Measurements from ENCODE around the gene GUSB. TPM values are rescaled to one million over a fixed set of nuclear protein-coding genes. Genes with fewer than 3 reads are reported as not detected.

The GUSB gene
- total RNA-seq, 3 donors from 2014 or later: 27.7 to 35.2 (median 33.8) TPM

GRCh38 chr7:65988084-65988483 is 6.1 kb upstream of the GUSB start:
- Histone ChIP-seq H3K4me3 (no peak overlapping the region), H3K27ac (no peak overlapping the region), H3K4me1 (no peaks in the 10 kb centered on the region), H3K9me3 (no peaks in the 10 kb centered on the region), H3K36me3 (no peaks in the 10 kb centered on the region), H3K27me3 (no peaks in the 10 kb centered on the region)
- no peak for DNase-seq (ENCODE audit: low spot score in 2 of 2)
- intact Hi-C loops (cut with DNase I; ENCODE audit: low total_unique reads): no loop called here
- TF ChIP-seq POLR2A (IDR thresholded peaks at IDR 0.05): no peak
- TF ChIP-seq CTCF (IDR thresholded peaks at IDR 0.05): no peak
- no peak for TF ChIP-seq POLR2AphosphoS5 (IDR thresholded peaks at IDR 0.05)

- intact Hi-C loops (cut with DNase I; ENCODE audit: low total_unique reads): no loop called here
- no peaks in the 10 kb centered on the region for H3K9me3 ChIP-seq
- no peak overlapping the region for H3K4me3 ChIP-seq
- TF ChIP-seq CTCF (IDR thresholded peaks at IDR 0.05) (no peak), POLR2A (IDR thresholded peaks at IDR 0.05) (no peak), POLR2AphosphoS5 (IDR thresholded peaks at IDR 0.05) (no peak)
- peaks cover 0 to 3% of the 10 kb centered on the region in 2 donors for H3K4me1 ChIP-seq
- no peaks in the 10 kb centered on the region for H3K36me3 ChIP-seq
- DNase-seq (ENCODE audit: low spot score in 2 of 2): no peak
- H3K27ac ChIP-seq: no peak overlapping the region
- H3K27me3 ChIP-seq: no peaks in the 10 kb centered on the region
Measured at GRCh38 chr7:65983965-65984658, 2.1 kb upstream of the GUSB start.

GRCh38 chr7:65980478-65981250 is 1.3 kb downstream of the GUSB start:
- Histone ChIP-seq H3K4me3 (peak overlapping the region; percentile 80 to 94 (median 87)), H3K9me3 (no peaks in the 10 kb centered on the region), H3K36me3 (no peaks in the 10 kb centered on the region), H3K27ac (peak overlapping the region; percentile 72 to 89), H3K4me1 (peaks cover 0 to 3% of the 10 kb centered on the region in 2 donors), H3K27me3 (no peaks in the 10 kb centered on the region)
- intact Hi-C loops (cut with DNase I; ENCODE audit: low total_unique reads): no loop called here
- TF ChIP-seq POLR2AphosphoS5 (IDR thresholded peaks at IDR 0.05): no peak
- TF ChIP-seq POLR2A (IDR thresholded peaks at IDR 0.05): no peak
- no peak for TF ChIP-seq CTCF (IDR thresholded peaks at IDR 0.05)
- DNase-seq (ENCODE audit: low spot score in 2 of 2): peak in 1 of 2 donors; percentile 37

- peaks cover 0 to 3% of the 10 kb centered on the region in 2 donors for H3K4me1 ChIP-seq
- no peaks in the 10 kb centered on the region for H3K36me3 ChIP-seq
- no peak for TF ChIP-seq POLR2AphosphoS5 (IDR thresholded peaks at IDR 0.05)
- TF ChIP-seq POLR2A (IDR thresholded peaks at IDR 0.05): no peak
- no peak for TF ChIP-seq CTCF (IDR thresholded peaks at IDR 0.05)
- peak overlapping the region in 1 of 2 donors; percentile 72 for H3K27ac ChIP-seq
- intact Hi-C loops (cut with DNase I; ENCODE audit: low total_unique reads): no loop called here
- peak in 1 of 2 donors; percentile 38 for DNase-seq (ENCODE audit: low spot score in 2 of 2)
- H3K9me3 ChIP-seq: no peaks in the 10 kb centered on the region
- H3K4me3 ChIP-seq: peak overlapping the region in 1 of 3 donors; percentile 80
- H3K27me3 ChIP-seq: no peaks in the 10 kb centered on the region
Measured at GRCh38 chr7:65979583-65980477, 2.2 kb downstream of the GUSB start.
